ENCODE results near the gene C17orf78.

DNA sequence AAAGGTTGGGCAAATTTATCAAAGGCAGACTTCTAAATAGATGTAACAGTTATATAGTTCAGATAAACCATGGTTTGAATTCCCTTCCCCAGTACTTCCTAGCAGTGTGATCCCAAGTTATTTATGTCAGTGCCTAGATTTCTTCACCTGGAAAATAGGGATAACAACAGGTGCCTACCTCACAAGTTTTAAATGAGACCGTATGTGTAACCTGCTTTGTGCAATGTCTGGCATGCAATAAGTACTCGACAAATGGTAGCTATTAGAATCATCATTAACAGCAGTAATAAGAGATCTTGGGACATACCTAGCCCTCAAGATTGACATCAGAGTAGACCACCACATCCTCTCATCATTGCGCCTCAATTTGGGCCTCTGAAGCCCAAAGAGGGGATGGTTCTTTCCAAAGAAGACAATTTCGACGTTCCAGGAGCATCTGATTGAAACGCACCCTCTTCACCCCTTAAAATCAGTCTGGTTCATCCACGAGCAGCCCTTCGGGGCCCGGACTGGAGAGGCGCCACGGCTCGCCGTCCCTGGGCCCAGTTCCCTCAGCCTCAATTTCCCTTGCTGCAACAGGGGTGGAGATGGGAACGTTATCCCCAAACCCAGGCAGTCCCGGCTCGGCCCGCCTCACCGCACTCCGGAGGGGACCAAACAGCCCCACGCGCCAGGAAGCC is 30.3 kb downstream of the C17orf78 start:
- TF ChIP-seq POLR2A (IDR thresholded peaks at IDR 0.05), result no peak
- TF ChIP-seq, protein P1, sequence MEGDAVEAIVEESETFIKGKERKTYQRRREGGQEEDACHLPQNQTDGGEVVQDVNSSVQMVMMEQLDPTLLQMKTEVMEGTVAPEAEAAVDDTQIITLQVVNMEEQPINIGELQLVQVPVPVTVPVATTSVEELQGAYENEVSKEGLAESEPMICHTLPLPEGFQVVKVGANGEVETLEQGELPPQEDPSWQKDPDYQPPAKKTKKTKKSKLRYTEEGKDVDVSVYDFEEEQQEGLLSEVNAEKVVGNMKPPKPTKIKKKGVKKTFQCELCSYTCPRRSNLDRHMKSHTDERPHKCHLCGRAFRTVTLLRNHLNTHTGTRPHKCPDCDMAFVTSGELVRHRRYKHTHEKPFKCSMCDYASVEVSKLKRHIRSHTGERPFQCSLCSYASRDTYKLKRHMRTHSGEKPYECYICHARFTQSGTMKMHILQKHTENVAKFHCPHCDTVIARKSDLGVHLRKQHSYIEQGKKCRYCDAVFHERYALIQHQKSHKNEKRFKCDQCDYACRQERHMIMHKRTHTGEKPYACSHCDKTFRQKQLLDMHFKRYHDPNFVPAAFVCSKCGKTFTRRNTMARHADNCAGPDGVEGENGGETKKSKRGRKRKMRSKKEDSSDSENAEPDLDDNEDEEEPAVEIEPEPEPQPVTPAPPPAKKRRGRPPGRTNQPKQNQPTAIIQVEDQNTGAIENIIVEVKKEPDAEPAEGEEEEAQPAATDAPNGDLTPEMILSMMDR (IDR thresholded peaks at IDR 0.05), result no peak
